Measurements from ENCODE around the gene SLAMF7. TPM values are rescaled to one million over a fixed set of nuclear protein-coding genes. Genes with fewer than 3 reads are reported as not detected.

The SLAMF7 gene
- total and polyA plus RNA-seq, 2 donors (not counting 3 experiments of a cell fraction or from before 2014, with no cell fraction given), result not detected

- H3K9me3 ChIP-seq (replicated peaks; ENCODE audit: control insufficient read depth, insufficient read depth, low read length), result no peaks in the 10 kb centered on the region
- H4K20me1 ChIP-seq (replicated peaks; ENCODE audit: control insufficient read depth, extremely low read depth, insufficient read depth, low read length), result no peaks in the 10 kb centered on the region
- H3K27ac ChIP-seq (ENCODE audit: insufficient read depth, low read depth, low read length), result no peak overlapping the region
- no peaks in the 10 kb centered on the region for H3K4me1 ChIP-seq (ENCODE audit: control insufficient read depth, extremely low read depth, insufficient read depth, low read length)
- dilution Hi-C loops (cut with MboI; ENCODE audit: extremely low pct_ligation_motif_present, low sequenced_read_pairs), result no loop called here
- H2AFZ ChIP-seq (ENCODE audit: low read depth, low read length), result no peak overlapping the region
- ChIA-PET CTCF (interaction anchor here (1.2 to 1.3 kb wide), 2 partner anchors 23 to 35 kb away, joined by 3 to 4 read pairs; no protein-coding TSS in a partner anchor), POLR2A (no interaction called here)
- TF ChIP-seq FOS (IDR thresholded peaks at IDR 0.05; ENCODE audit: borderline replicate concordance, insufficient read depth, low read length), result no peak
- no peak for TF ChIP-seq MAX (IDR thresholded peaks at IDR 0.05; ENCODE audit: insufficient read depth, insufficient read length)
- TF ChIP-seq GATA2 (IDR thresholded peaks at IDR 0.05; ENCODE audit: insufficient read depth, insufficient read length, low read depth, low read length), result no peak
- no peak for TF ChIP-seq MYC (IDR thresholded peaks at IDR 0.05; ENCODE audit: low read depth, low read length)
- no peak for TF ChIP-seq JUN (IDR thresholded peaks at IDR 0.05; ENCODE audit: borderline replicate concordance, insufficient read depth, insufficient read length, low read depth)
- no peak for TF ChIP-seq POLR2A (IDR thresholded peaks at IDR 0.05; ENCODE audit: low read depth, low read length)
- no peak for TF ChIP-seq POLR2AphosphoS5 (IDR thresholded peaks at IDR 0.05; ENCODE audit: insufficient read depth, low read depth, low read length)
- TF ChIP-seq EZH2 (IDR thresholded peaks at IDR 0.05; ENCODE audit: borderline replicate concordance, low read depth, low read length, severe bottlenecking), result no peak
- no peak for TF ChIP-seq CTCF (IDR thresholded peaks at IDR 0.05; ENCODE audit: extremely low read depth in 1 of 2, insufficient read depth in 1 of 2, low read depth in 1 of 2, low read length in 2 of 2)
- FAIRE-seq (no peak), DNase-seq (ENCODE audit: low read depth, low spot score) (no peak)
- H3K79me2 ChIP-seq (ENCODE audit: control insufficient read depth, insufficient read depth, low read length), result no peaks in the 10 kb centered on the region
- no peaks in the 10 kb centered on the region for H3K36me3 ChIP-seq (ENCODE audit: control insufficient read depth in 2 of 2, extremely low read depth in 1 of 2, insufficient read depth in 2 of 2, low read length in 2 of 2)
- intact Hi-C loops (cut with micrococcal nuclease), result no loop called here
- no peak overlapping the region for H3K9ac ChIP-seq (replicated peaks; ENCODE audit: extremely low read depth, insufficient read depth, low read length)
- no peak overlapping the region for H3K4me2 ChIP-seq (ENCODE audit: insufficient read depth, low read length)
- H3K4me3 ChIP-seq (replicated peaks in 1 of 3; ENCODE audit: insufficient read depth in 1 of 3, low read depth in 1 of 3, low read length in 3 of 3), result no peak overlapping the region
- BruUV-seq (replicated peaks), result no TSS peak
- no peaks in the 10 kb centered on the region for H3K27me3 ChIP-seq (ENCODE audit: control insufficient read depth in 2 of 2, insufficient read depth in 2 of 2, low read length in 2 of 2)
- no peaks in the 10 kb centered on the region for H3K9me1 ChIP-seq (replicated peaks; ENCODE audit: control insufficient read depth, extremely low read depth, insufficient read depth, low read length)
Observed at GRCh38 chr1:160800142-160800541, 61.1 kb downstream of the SLAMF7 start.

Data from endothelial cell of umbilical vein (primary cell).